ENCODE measurements around the gene FHOD3. TPM values are rescaled to one million over a fixed set of nuclear protein-coding genes. Genes with fewer than 3 reads are reported as not detected.

FHOD3 gene
- total and polyA plus RNA-seq, 3 experiments from 2014 or later, result not detected

- H3K27me3 ChIP-seq (ENCODE audit: insufficient read depth, low read length, poor library complexity, severe bottlenecking), result no peaks in the 10 kb centered on the region
- Mint-ChIP-seq H3K36me3 (no peaks in the 10 kb centered on the region), H3K27ac (no peak overlapping the region), H3K4me1 (no peaks in the 10 kb centered on the region), H3K4me3 (no peak overlapping the region), H3K9me3 (no peaks in the 10 kb centered on the region), H3K27me3 (peaks cover 7 to 29% of the 10 kb centered on the region in 2 donors)
- no peaks in the 10 kb centered on the region for H3K4me1 ChIP-seq (ENCODE audit: insufficient read depth, low read length)
- H3K27ac ChIP-seq (ENCODE audit: low read depth, low read length), result no peak overlapping the region
- ChIA-PET POLR2A (no interaction called here), CTCF (no interaction called here)
- H3K36me3 ChIP-seq (ENCODE audit: insufficient read depth, low read length), result no peaks in the 10 kb centered on the region
- H3K4me3 ChIP-seq (ENCODE audit: low read length), result no peak overlapping the region
- no peak for DNase-seq
- no peaks in the 10 kb centered on the region for H3K9me3 ChIP-seq (ENCODE audit: low read length)
These were observed 156.7 kb downstream of the FHOD3 start for GRCh38 chr18:36454245-36454644.

- H3K4me1 ChIP-seq (ENCODE audit: insufficient read depth, low read length), result no peaks in the 10 kb centered on the region
- H3K27ac Mint-ChIP-seq, result no peak overlapping the region
- POLR2A ChIA-PET, result no interaction called here
These were observed 157.4 kb downstream of the FHOD3 start for GRCh38 chr18:36454848-36455458.

GRCh38 chr18:36455931-36456330 lies 158.4 kb downstream of the FHOD3 start:
- H3K4me1 ChIP-seq (ENCODE audit: insufficient read depth, low read length), result no peaks in the 10 kb centered on the region
- no peaks in the 10 kb centered on the region for H3K36me3 Mint-ChIP-seq
- CTCF ChIA-PET, result no interaction called here
- no peaks in the 10 kb centered on the region for H3K9me3 Mint-ChIP-seq
- DNase-seq, result no peak
- no peaks in the 10 kb centered on the region for H3K4me1 Mint-ChIP-seq
- POLR2A ChIA-PET, result no interaction called here
- H3K27me3 Mint-ChIP-seq, result peaks cover 8 to 28% of the 10 kb centered on the region in 2 donors
- H3K4me3 Mint-ChIP-seq, result no peak overlapping the region
- H3K27ac ChIP-seq (ENCODE audit: low read depth, low read length), result no peak overlapping the region
- no peaks in the 10 kb centered on the region for H3K27me3 ChIP-seq (ENCODE audit: insufficient read depth, low read length, poor library complexity, severe bottlenecking)
- no peak overlapping the region for H3K4me3 ChIP-seq (ENCODE audit: low read length)
- H3K27ac Mint-ChIP-seq, result peak overlapping the region in 1 of 8 donors; percentile 10
- no peaks in the 10 kb centered on the region for H3K36me3 ChIP-seq (ENCODE audit: insufficient read depth, low read length)
- no peaks in the 10 kb centered on the region for H3K9me3 ChIP-seq (ENCODE audit: low read length)

More at GRCh38 chr18:36454848-36455458, 157.4 kb downstream of the FHOD3 start:
- H3K27me3 ChIP-seq (ENCODE audit: insufficient read depth, low read length, poor library complexity, severe bottlenecking), result no peaks in the 10 kb centered on the region
- H3K9me3 ChIP-seq (ENCODE audit: low read length), result no peaks in the 10 kb centered on the region
- H3K27me3 Mint-ChIP-seq, result peaks cover 7 to 29% of the 10 kb centered on the region in 2 donors
- H3K9me3 Mint-ChIP-seq, result no peaks in the 10 kb centered on the region
- no peak overlapping the region for H3K27ac ChIP-seq (ENCODE audit: low read depth, low read length)
- no peaks in the 10 kb centered on the region for H3K36me3 ChIP-seq (ENCODE audit: insufficient read depth, low read length)
- H3K4me3 Mint-ChIP-seq, result no peak overlapping the region
- no peak overlapping the region for H3K4me3 ChIP-seq (ENCODE audit: low read length)
- DNase-seq, result no peak
- H3K4me1 Mint-ChIP-seq, result no peaks in the 10 kb centered on the region
- CTCF ChIA-PET, result no interaction called here
- H3K36me3 Mint-ChIP-seq, result no peaks in the 10 kb centered on the region

- Histone ChIP-seq H3K9me3 (ENCODE audit: low read length) (no peaks in the 10 kb centered on the region), H3K27ac (ENCODE audit: low read depth, low read length) (no peak overlapping the region), H3K4me1 (ENCODE audit: insufficient read depth, low read length) (no peaks in the 10 kb centered on the region), H3K36me3 (ENCODE audit: insufficient read depth, low read length) (no peaks in the 10 kb centered on the region), H3K4me3 (ENCODE audit: low read length) (no peak overlapping the region), H3K27me3 (ENCODE audit: insufficient read depth, low read length, poor library complexity, severe bottlenecking) (no peaks in the 10 kb centered on the region)
- no peaks in the 10 kb centered on the region for H3K36me3 Mint-ChIP-seq
- peaks cover 6 to 22% of the 10 kb centered on the region in 2 donors for H3K27me3 Mint-ChIP-seq
- no peak overlapping the region for H3K27ac Mint-ChIP-seq
- H3K4me1 Mint-ChIP-seq, result no peaks in the 10 kb centered on the region
- ChIA-PET POLR2A (no interaction called here), CTCF (no interaction called here)
- no peaks in the 10 kb centered on the region for H3K9me3 Mint-ChIP-seq
- no peak for DNase-seq
- no peak overlapping the region for H3K4me3 Mint-ChIP-seq
These were observed 159.1 kb downstream of the FHOD3 start for GRCh38 chr18:36456622-36457021.

- peaks cover 8 to 16% of the 10 kb centered on the region in 2 donors for H3K27me3 Mint-ChIP-seq
- H3K27me3 ChIP-seq (ENCODE audit: insufficient read depth, low read length, poor library complexity, severe bottlenecking), result no peaks in the 10 kb centered on the region
- no peaks in the 10 kb centered on the region for H3K9me3 Mint-ChIP-seq
- H3K9me3 ChIP-seq (ENCODE audit: low read length), result no peaks in the 10 kb centered on the region
- no peak overlapping the region for H3K27ac Mint-ChIP-seq
- no peaks in the 10 kb centered on the region for H3K36me3 Mint-ChIP-seq
- ChIA-PET CTCF (no interaction called here), POLR2A (no interaction called here)
- no peaks in the 10 kb centered on the region for H3K4me1 ChIP-seq (ENCODE audit: insufficient read depth, low read length)
- no peaks in the 10 kb centered on the region for H3K36me3 ChIP-seq (ENCODE audit: insufficient read depth, low read length)
- no peak overlapping the region for H3K4me3 ChIP-seq (ENCODE audit: low read length)
- DNase-seq, result no peak
- no peak overlapping the region for H3K27ac ChIP-seq (ENCODE audit: low read depth, low read length)
- H3K4me3 Mint-ChIP-seq, result no peak overlapping the region
- H3K4me1 Mint-ChIP-seq, result no peaks in the 10 kb centered on the region
These were observed 160.2 kb downstream of the FHOD3 start for GRCh38 chr18:36457683-36458082.

DNA sequence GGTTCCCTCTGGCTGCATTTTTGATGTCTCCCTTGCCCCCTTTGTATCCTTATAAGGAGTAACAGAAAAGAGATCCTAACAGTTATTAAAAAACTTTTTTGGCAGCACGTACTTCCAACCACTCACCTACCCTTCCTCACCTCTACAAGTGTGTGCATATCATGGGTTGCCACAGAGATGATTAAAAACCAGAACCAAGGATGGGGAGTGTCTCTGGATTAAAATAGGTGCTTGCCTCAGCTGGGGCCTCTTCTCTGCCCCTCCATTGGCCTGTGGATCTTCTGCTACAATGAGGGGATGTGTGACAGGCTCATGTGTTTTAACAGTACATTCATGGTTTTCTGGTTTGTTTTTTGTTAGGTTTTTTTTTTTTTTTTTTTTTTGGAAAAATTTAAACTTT lies 160.8 kb downstream of the FHOD3 start:
- H3K9me3 Mint-ChIP-seq, result no peaks in the 10 kb centered on the region
- H3K27ac Mint-ChIP-seq, result no peak overlapping the region
- Histone ChIP-seq H3K4me3 (ENCODE audit: low read length) (no peak overlapping the region), H3K36me3 (ENCODE audit: insufficient read depth, low read length) (no peaks in the 10 kb centered on the region), H3K4me1 (ENCODE audit: insufficient read depth, low read length) (no peaks in the 10 kb centered on the region), H3K27ac (ENCODE audit: low read depth, low read length) (no peak overlapping the region), H3K9me3 (ENCODE audit: low read length) (no peaks in the 10 kb centered on the region), H3K27me3 (ENCODE audit: insufficient read depth, low read length, poor library complexity, severe bottlenecking) (no peaks in the 10 kb centered on the region)
- CTCF ChIA-PET, result no interaction called here
- POLR2A ChIA-PET, result no interaction called here
- no peak for DNase-seq
- H3K4me1 Mint-ChIP-seq, result no peaks in the 10 kb centered on the region
- no peak overlapping the region for H3K4me3 Mint-ChIP-seq
- H3K36me3 Mint-ChIP-seq, result no peaks in the 10 kb centered on the region
- peaks cover 8 to 13% of the 10 kb centered on the region in 2 donors for H3K27me3 Mint-ChIP-seq

DNA sequence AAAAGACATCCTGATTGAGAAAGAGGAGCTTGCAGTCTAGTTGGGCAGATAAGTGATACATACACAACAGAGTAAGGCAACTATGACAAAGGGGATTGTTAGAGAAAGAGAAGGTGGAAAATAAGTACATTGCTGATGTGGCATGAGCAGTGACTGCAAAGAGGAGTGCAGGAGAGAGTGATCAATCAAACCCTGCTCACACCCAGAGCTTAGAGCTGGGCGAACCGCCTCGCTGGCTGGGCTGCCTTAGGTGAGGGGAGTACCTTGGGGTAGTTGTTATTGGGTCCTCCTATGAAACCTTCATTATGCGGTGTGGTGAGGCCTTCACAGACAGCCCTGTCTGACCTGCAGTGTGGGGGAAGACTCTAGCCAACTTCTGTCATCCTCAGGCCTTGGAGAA lies 161.7 kb downstream of the FHOD3 start:
- Histone ChIP-seq H3K4me1 (ENCODE audit: insufficient read depth, low read length) (no peaks in the 10 kb centered on the region), H3K27ac (ENCODE audit: low read depth, low read length) (no peak overlapping the region), H3K27me3 (ENCODE audit: insufficient read depth, low read length, poor library complexity, severe bottlenecking) (no peaks in the 10 kb centered on the region), H3K9me3 (ENCODE audit: low read length) (no peaks in the 10 kb centered on the region), H3K4me3 (ENCODE audit: low read length) (no peak overlapping the region), H3K36me3 (ENCODE audit: insufficient read depth, low read length) (no peaks in the 10 kb centered on the region)
- ChIA-PET POLR2A (no interaction called here), CTCF (no interaction called here)
- no peaks in the 10 kb centered on the region for H3K36me3 Mint-ChIP-seq
- DNase-seq, result no peak
- peaks cover 9 to 11% of the 10 kb centered on the region in 2 donors for H3K27me3 Mint-ChIP-seq
- H3K27ac Mint-ChIP-seq, result no peak overlapping the region
- no peaks in the 10 kb centered on the region for H3K4me1 Mint-ChIP-seq
- no peak overlapping the region for H3K4me3 Mint-ChIP-seq
- H3K9me3 Mint-ChIP-seq, result peaks cover 0 to 3% (median 0%) of the 10 kb centered on the region in 5 donors

- no peaks in the 10 kb centered on the region for H3K36me3 Mint-ChIP-seq
These were observed 162.3 kb downstream of the FHOD3 start for GRCh38 chr18:36459786-36460185.

More at GRCh38 chr18:36459786-36460185, 162.3 kb downstream of the FHOD3 start:
- peaks cover 0 to 3% (median 0%) of the 10 kb centered on the region in 5 donors for H3K9me3 Mint-ChIP-seq
- CTCF ChIA-PET, result no interaction called here
- H3K4me1 Mint-ChIP-seq, result no peaks in the 10 kb centered on the region
- no peaks in the 10 kb centered on the region for H3K4me1 ChIP-seq (ENCODE audit: insufficient read depth, low read length)
- POLR2A ChIA-PET, result no interaction called here
- H3K4me3 ChIP-seq (ENCODE audit: low read length), result no peak overlapping the region
- no peak overlapping the region for H3K4me3 Mint-ChIP-seq
- H3K27me3 Mint-ChIP-seq, result peaks cover 3 to 11% of the 10 kb centered on the region in 2 donors
- no peaks in the 10 kb centered on the region for H3K27me3 ChIP-seq (ENCODE audit: insufficient read depth, low read length, poor library complexity, severe bottlenecking)
- no peak for DNase-seq
- no peaks in the 10 kb centered on the region for H3K36me3 ChIP-seq (ENCODE audit: insufficient read depth, low read length)
- no peaks in the 10 kb centered on the region for H3K9me3 ChIP-seq (ENCODE audit: low read length)
- no peak overlapping the region for H3K27ac ChIP-seq (ENCODE audit: low read depth, low read length)
- H3K27ac Mint-ChIP-seq, result no peak overlapping the region
